ENCODE measurements around the gene SYNGR2.
A peak's percentile ranks its signal among the peaks of the same experiment; 100 is the strongest.
"Not testable (repeated sequence)": the region's sequence is repeated elsewhere in the genome, so short reads cannot be mapped to it uniquely, and the experiment has no call there.

The SYNGR2 gene

DNA sequence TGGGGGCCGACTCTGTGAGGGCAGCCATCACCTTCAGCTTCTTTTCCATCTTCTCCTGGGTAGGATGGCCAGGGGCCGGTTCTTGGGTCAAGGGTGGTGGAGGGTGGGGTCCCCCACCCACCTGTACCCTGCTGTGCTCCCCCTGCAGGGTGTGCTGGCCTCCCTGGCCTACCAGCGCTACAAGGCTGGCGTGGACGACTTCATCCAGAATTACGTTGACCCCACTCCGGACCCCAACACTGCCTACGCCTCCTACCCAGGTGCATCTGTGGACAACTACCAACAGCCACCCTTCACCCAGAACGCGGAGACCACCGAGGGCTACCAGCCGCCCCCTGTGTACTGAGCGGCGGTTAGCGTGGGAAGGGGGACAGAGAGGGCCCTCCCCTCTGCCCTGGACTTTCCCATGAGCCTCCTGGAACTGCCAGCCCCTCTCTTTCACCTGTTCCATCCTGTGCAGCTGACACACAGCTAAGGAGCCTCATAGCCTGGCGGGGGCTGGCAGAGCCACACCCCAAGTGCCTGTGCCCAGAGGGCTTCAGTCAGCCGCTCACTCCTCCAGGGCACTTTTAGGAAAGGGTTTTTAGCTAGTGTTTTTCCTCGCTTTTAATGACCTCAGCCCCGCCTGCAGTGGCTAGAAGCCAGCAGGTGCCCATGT lies 3.3 kb downstream of the SYNGR2 start:
- not testable (repeated sequence) for DNase-seq (ENCODE audit: low read depth in 2 of 2)

DNA sequence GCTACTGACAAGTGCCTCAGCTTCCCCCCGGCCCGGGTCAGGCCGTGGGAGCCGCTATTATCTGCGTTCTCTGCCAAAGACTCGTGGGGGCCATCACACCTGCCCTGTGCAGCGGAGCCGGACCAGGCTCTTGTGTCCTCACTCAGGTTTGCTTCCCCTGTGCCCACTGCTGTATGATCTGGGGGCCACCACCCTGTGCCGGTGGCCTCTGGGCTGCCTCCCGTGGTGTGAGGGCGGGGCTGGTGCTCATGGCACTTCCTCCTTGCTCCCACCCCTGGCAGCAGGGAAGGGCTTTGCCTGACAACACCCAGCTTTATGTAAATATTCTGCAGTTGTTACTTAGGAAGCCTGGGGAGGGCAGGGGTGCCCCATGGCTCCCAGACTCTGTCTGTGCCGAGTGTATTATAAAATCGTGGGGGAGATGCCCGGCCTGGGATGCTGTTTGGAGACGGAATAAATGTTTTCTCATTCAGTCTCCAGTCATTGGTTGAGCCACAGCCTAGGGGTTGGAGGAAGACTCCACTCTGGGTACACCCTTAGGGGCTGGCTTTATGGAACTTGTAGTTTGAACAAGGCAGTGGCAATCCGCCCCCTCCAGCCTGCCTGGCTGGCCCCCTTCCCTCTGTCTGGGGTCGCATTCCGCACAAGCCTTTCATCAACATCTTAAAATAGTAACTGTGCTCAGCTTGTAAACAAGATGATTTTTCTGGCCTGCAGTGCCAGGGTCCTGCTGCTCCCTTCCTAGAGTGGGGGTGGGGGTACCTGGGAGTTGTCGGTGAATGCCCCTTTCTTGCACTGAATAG lies 4.1 kb downstream of the SYNGR2 start:
- no peak for DNase-seq (ENCODE audit: low read depth in 2 of 2)

DNA sequence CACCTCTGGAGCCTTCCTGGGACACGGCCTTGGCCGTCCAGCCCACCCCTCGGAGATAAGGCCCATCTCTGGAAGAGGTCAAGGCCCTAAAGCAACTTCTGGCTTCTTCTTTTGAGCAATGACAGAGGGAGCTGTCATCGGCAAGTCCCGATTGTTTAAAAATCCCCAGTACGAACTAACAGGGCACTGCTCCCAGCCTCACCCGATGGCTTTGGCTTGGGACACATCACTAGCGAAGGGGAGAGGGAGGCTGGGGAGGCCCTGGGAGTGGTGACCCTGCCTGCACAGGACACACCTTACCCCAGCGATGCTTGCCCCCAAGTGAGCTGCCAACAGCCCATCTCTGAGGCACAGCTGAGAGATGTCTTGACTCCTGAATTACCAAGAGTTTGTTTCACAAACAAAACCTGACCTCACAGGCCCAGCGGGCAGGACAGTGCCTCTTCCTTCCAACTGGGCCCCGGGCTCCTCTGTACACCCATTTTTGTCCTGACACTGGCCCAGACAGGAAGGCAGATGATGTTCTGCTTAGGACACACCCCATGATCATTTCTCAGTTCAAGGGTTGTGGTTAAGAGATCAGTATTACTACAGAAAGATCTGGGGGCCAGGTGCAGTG lies 4.8 kb downstream of the SYNGR2 start:
- no peak for DNase-seq (ENCODE audit: low read depth in 2 of 2)

DNA sequence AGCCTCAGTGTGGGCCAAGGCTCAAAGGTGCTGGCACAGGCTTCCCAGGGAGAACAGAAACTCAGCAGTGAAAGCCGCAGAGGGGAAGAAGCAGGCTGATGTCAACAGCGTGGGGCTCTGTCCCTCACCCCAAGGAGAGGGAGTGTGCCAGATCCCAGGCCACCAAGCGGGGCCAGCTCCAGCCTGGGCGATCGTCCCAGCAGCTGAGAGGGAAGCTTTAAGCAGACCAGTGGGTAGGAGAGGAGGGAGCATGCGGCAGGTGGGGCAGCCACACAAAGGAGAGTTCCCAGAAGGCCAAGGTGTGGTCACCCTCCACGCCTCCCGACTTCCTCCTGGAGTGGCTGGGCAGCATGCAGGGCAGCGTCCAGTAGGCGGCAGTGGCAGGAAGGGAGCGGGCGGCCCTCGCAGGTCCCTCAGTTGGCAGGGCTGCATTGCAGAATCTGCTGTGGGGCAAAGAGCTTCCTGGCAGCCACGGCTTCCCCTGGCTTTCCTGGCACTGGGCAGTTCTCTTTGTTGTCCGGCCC lies 6.0 kb downstream of the SYNGR2 start:
- no peak for DNase-seq (ENCODE audit: low read depth in 2 of 2)

- DNase-seq (ENCODE audit: low read depth in 2 of 2), result no peak
These were observed 6.7 kb downstream of the SYNGR2 start for GRCh38 chr17:78174870-78175642.

DNA sequence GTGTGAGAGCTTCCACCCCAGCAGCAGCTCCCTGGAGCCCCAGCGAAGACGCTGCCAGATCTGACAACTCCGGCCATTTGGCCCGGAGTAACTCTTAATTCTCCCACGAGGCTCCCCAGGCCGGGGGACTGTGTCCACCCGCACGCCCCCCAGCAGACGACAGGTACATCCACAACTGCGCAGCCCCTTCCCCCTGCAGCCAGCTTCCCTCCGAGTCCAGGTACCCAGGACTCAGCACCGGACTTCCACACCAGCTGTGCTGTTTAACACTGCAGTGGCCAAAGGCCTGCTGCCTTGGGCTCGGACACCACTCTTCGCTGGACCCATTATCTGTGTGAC lies 7.2 kb downstream of the SYNGR2 start:
- DNase-seq (ENCODE audit: low read depth in 2 of 2), result no peak

GRCh38 chr17:78176548-78177025 lies 8.2 kb downstream of the SYNGR2 start:
- DNase-seq (ENCODE audit: low read depth in 2 of 2), result peak; percentile 47 to 56

DNA sequence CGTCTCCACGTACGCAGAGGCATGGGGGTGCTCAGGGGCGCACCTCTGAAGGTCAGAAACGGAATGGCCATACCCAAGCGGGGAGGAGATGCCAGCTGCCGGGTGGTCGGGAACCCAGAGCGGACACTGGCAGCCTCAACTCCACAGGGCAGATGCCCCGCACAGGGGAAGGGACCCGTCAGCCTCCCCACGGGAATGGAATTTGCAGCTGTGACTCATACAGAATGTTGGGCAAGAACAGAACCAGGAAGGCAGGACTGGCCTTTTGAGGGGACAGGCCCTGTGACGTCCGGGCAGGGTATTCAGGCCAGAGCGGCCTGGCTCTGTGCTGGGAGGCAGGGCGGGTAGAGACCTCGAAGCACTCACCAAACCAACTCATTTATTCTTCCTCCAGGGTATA lies 11.0 kb downstream of the SYNGR2 start:
- DNase-seq (ENCODE audit: low read depth in 2 of 2), result no peak

- no peak for DNase-seq (ENCODE audit: low read depth in 2 of 2)
These were observed 11.7 kb downstream of the SYNGR2 start for GRCh38 chr17:78180083-78180482.

DNA sequence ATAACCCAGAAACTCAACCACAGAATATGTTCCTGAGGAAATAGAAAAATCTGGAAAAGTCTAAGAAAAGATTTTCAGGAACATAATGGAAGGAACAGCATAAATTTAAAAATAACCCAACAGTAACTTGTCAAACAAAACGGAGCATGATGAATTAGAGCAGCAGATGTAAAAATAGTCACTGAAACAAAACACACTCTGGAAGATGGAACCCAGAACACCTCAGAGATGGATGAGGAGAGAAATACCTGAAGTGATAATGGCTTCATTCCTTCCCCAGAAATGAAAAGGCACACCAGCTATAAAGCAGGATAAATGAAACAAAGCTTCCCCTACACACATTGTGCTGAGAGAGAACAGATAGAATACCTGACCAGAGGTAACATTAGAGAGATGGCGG lies 12.1 kb downstream of the SYNGR2 start:
- no peak for DNase-seq (ENCODE audit: low read depth in 2 of 2)

GRCh38 chr17:78182504-78182903 lies 14.1 kb downstream of the SYNGR2 start:
- DNase-seq (ENCODE audit: low read depth in 2 of 2), result no peak

DNA sequence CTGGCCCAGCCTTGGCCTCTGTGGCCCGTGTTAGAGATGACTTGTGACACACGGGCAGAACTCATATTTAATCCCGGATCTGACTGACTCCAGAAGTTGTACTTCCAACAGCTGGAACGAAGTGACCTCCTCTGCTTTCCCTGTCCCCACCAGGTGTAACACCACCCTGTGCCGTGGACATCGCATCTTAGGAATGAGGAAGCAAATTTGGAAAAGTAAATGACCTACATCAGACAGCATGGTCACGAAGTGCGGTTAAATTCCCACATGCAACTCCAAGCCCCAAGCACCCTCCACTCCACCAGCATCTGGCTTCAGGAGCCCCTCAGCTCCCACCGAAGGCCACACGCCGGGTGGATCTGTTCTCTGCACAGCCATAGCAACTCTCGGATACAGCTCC lies 15.5 kb downstream of the SYNGR2 start:
- DNase-seq (ENCODE audit: low read depth in 2 of 2), result no peak

- no peak for DNase-seq (ENCODE audit: low read depth in 2 of 2)
These were observed 16.0 kb downstream of the SYNGR2 start for GRCh38 chr17:78184351-78184750.

DNA sequence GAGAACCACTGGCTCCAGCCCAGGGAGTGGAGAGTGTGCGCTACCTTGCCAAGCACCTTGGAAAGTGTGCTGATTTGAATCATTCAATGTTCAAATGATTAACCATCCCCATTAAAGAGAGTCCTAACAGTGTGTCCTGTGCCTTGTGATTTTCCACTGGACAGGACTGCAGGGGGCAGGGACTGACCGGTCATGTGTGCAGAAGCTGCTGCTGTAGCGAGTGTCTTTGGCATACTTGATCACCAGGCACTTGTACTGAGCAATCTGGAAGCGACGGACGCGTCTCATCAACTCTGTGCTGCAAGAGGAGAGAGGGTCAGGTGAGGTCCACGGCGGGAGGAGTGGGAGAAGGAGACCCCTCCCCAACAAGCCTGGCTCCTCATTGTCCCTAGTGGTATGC lies 16.5 kb downstream of the SYNGR2 start:
- DNase-seq (ENCODE audit: low read depth in 2 of 2), result no peak

- DNase-seq (ENCODE audit: low read depth in 2 of 2), result no peak
These were observed 17.8 kb downstream of the SYNGR2 start for GRCh38 chr17:78185981-78186691.

GRCh38 chr17:78186692-78187595 lies 18.6 kb downstream of the SYNGR2 start, which contains the start of the genes AFMID and TK1:
Gene AFMID (plus strand): TSS chr17:78187362. CDS start chr17:78187371, 9 bp downstream.
Gene TK1 (minus strand): TSS chr17:78187052. CDS start chr17:78186994, 58 bp downstream.
- peak; percentile 46 to 49 for DNase-seq (ENCODE audit: low read depth in 2 of 2)

DNA sequence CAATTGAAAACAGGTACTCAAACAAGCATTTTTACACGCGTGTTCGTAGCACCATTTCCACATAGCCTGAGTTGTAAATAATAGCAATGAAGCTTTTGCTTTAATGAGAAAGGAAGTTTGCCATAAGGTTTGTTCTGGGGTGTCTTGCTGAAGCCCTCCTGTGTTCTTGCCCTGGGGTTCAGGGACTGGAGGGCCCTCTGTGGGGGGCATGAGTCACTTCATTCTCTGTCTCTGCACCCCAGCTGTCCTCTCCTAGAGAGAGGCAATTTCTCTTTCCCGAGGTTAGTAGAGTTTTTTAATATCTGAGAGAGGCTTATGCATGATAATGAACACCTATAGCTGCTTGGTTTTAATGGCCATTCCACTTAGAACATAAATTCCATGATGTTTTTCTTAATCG lies 28.3 kb downstream of the SYNGR2 start:
- DNase-seq (ENCODE audit: low read depth in 2 of 2), result no peak

- DNase-seq (ENCODE audit: low read depth in 2 of 2), result no peak
These were observed 28.9 kb downstream of the SYNGR2 start for GRCh38 chr17:78197147-78197832.

DNA sequence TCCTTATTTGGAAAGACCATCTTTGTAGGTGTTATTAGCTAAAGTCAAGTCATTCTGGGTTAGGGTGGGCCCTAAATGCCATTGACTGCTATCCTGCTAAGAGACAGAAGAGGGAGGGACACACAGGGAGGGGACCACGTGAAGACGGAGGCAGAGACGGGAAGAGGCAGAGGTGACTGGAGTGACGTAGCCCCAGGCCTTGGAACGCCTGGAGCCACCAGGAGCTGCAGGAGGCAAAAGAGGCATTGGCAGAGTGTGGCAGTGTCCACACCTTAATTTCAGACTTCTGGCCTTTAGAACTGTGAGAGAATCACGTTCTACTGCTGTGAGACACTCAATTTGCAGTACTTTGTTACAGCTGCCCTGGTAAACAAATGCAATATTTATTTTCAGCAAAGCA lies 32.1 kb downstream of the SYNGR2 start:
- no peak for DNase-seq (ENCODE audit: low read depth in 2 of 2)

Measured in activated CD8-positive, alpha-beta memory T cell treated with anti-CD3 and anti-CD28 coated beads for 4 hours (primary cell).